ENCODE measurements around the gene DNAJC5G.

- TF ChIP-seq POLR2A (IDR thresholded peaks at IDR 0.05) (no peak), POLR2AphosphoS5 (IDR thresholded peaks at IDR 0.05; ENCODE audit: insufficient read depth in 1 of 2, low read depth in 1 of 2) (no peak), CTCF (IDR thresholded peaks at IDR 0.05) (no peak)
These were observed at the start of gene DNAJC5G for GRCh38 chr2:27275211-27276150.

Measured in vagina (tissue), 2 donors.